ENCODE data around the gene INPP5A.

INPP5A gene

GRCh38 chr10:132536877-132537683, 507 bp upstream of the INPP5A start:
- peak; percentile 94 for DNase-seq

- no peak for DNase-seq
Measured at GRCh38 chr10:132538031-132538789, 623 bp downstream of the INPP5A start.

GRCh38 chr10:132538790-132539421, 1.3 kb downstream of the INPP5A start:
- no peak for DNase-seq

GRCh38 chr10:132539431-132539839, 1.8 kb downstream of the INPP5A start:
- no peak for DNase-seq

GRCh38 chr10:132539894-132540293, 2.3 kb downstream of the INPP5A start:
- DNase-seq, result no peak

GRCh38 chr10:132540456-132540855, 2.9 kb downstream of the INPP5A start:
- no peak for DNase-seq

GRCh38 chr10:132541129-132541528, 3.5 kb downstream of the INPP5A start:
- DNase-seq, result no peak

GRCh38 chr10:132541601-132542011, 4.0 kb downstream of the INPP5A start:
- peak; percentile 52 for DNase-seq

GRCh38 chr10:132542086-132542775, 4.6 kb downstream of the INPP5A start:
- no peak for DNase-seq

GRCh38 chr10:132542819-132543218, 5.2 kb downstream of the INPP5A start:
- DNase-seq, result no peak

DNA sequence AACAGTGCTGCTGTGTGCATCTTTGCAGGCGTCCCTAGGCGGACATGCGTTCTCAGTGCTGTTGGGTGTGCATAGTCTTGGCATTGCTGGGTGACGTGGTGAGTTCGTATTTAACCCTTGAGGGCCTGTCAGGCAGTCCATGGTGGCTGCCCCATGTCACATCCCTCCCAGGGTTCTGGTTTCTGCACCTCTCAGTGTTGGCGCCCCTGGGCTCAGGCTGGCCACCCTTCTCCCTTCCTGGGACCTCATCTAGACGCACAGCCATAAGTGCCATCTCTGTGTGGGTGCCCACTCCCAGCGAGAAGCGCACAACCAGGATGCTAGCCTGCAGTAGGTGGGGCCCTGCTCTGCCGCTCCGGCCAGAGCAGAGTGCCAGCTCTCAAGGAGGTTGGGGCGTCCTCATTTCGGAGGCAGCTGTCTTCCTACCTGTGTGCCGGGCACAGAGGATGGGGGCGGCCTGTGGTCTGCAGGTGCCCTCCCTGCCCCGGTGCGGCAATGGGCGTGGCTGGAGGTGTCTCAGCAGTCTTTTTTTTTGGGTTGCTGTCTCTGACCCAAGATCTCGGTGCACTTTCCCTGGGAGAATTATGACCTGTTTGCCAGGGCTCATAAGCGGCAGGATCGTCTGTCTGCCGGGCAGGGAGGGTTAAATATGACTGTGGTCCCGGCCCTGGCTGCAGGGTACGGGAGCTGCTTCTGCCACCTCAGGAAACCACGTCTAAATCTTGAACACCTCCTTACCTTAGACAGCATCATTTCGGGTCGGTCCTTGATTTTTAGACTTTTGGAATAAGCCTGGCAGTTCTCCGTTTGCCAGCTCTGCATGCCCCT, 6.5 kb downstream of the INPP5A start:
- no peak for DNase-seq

GRCh38 chr10:132544744-132545658, 7.4 kb downstream of the INPP5A start:
- DNase-seq, result no peak

GRCh38 chr10:132545659-132546367, 8.2 kb downstream of the INPP5A start:
- no peak for DNase-seq

DNA sequence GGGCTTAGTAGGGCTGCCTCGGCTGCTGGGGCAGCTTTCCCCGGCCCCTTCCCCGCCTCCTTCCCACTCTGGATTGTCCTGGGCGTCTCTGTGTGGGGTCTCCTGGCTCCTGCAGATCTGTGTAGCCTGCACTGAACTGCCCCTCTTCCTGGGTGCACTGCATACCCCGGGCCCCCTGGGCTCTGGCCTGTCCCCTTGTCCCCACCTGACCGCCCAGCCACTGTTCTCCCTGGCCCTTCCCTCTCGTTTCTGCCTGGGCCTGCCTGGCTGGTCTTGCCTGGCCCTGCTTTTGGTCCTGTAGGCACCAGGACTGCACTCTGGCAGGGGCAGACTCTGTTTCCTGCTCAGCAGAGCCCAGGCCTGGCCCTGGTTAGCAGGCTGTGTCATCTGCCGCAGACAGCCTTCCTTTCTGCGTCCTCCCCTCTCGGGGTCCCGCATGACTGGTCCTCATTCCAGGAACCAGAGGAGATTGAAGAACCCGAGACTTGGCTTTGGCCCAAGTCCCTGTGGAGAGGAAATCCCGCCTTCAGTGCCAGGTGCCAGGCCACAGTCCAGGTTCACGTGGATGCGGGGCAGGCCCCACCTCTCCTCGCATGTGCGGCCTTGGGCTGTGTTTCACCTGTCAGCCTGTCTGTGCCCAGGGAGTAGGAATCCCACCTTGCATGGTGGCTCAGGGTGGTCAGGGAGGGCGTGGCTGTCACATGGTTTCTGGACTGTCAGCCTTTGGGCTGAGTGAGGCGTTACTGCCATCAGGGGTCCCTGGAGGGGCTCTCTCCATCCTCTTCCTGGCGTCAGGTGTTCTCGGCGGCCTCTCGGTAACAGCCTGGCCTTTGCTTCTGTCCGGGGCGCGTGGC, 9.2 kb downstream of the INPP5A start:
- peak; percentile 33 for DNase-seq

DNA sequence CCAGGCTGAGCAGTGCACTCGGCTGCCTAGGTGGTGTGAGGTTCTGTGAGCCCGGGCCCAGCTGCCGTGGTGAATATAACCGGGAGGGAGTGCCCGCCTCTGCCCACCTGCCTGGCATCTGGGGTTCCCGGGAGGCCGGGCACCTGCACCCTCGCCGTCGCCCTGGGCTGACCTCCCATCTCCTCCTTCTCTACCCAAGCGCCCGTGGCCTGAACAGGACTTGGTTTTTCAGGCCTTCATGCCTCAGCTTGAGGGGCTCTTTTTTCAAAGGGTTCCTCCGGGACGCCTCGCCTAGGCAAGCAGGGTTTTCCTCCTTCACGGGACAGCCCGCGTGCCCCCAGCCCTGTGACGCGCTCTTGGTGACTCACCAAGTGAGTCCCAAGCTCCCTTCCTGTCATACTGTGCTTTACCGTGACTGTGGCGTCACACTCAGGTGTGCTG, 9.9 kb downstream of the INPP5A start:
- DNase-seq, result no peak

DNA sequence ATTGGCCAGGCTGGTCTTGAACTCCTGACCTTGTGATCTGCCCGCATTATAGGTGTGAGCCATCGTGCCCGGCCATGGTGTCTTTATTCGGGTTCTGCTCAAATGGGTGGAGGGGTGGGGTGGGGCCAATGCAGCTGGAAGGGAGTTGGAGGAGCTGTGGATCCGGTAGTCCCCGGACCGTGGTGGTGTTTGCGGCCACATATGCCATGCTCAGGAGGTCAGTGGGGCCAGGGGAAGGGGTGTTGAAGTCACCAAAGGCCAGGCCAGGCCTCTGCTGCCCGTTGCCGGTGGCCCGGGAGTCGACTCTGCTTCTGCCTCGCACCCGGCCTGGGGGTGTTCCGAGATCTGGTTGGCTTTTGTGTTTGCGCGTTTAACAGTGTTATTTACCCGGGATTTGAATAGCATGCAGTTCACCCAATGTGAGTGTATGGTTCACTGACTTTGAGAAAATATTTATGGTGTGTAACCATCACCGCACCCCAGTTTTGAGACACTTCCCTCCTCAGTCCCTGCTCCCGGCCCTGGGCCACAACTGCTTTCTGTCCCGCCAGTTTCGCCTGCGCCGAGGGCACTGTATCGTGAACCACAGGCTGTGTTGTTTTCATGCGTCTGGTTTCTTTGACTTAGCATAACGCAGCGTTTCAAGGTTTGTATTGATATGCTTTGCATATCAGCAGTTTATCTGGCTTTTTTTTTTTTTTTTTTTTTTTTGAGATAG, 10.7 kb downstream of the INPP5A start:
- DNase-seq, result no peak

GRCh38 chr10:132548869-132549268, 11.3 kb downstream of the INPP5A start:
- no peak for DNase-seq

DNA sequence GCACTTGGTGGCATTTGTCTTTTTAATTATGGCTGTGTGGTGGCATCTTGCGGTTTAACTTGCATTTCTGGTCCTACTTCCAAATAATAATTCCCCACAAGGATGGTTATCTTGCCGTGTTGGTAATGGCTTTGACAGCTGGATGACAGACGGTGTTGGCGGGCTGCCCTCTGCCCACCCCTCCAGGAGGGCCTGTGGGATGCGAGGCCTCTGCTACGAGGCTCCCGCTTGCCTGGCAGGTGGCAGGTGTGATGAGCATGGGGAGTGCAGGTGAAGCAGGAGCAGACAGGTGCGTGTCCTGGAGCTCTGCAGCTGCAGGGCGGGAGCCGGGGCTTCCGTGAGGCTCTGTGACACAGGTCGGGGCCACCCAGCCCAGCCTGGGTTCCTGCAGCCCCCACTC, 11.8 kb downstream of the INPP5A start:
- peak; percentile 47 for DNase-seq
